NCI-H446 (cell line): Measurements from ENCODE around the gene PCDHGA7.
"Not testable (repeated sequence)": the region's sequence is repeated elsewhere in the genome, so short reads cannot be mapped to it uniquely, and the experiment has no call there.

Experiments used
- DNase-seq, 2 experiments: peaks; one replicate each; lab custom pipeline; 2025; lab: John Stamatoyannopoulos, UW

Gene PCDHGA7

DNA sequence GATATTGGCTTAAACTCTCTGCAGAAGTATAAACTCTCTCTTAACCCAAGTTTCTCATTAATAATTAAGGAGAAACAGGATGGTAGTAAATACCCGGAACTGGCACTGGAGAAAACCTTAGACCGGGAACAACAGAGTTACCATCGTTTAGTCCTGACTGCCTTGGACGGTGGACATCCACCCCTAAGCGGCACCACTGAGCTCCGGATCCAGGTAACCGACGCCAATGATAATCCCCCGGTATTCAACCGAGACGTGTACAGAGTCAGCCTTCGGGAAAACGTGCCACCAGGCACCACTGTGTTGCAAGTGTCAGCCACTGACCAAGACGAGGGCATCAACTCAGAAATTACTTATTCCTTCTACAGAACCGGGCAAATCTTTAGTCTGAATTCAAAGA lies 16.1 kb downstream of the PCDHGA7 start:
- DNase-seq, result no peak

- no peak for DNase-seq
These were observed 17.2 kb downstream of the PCDHGA7 start for GRCh38 chr5:141399555-141400258.

DNA sequence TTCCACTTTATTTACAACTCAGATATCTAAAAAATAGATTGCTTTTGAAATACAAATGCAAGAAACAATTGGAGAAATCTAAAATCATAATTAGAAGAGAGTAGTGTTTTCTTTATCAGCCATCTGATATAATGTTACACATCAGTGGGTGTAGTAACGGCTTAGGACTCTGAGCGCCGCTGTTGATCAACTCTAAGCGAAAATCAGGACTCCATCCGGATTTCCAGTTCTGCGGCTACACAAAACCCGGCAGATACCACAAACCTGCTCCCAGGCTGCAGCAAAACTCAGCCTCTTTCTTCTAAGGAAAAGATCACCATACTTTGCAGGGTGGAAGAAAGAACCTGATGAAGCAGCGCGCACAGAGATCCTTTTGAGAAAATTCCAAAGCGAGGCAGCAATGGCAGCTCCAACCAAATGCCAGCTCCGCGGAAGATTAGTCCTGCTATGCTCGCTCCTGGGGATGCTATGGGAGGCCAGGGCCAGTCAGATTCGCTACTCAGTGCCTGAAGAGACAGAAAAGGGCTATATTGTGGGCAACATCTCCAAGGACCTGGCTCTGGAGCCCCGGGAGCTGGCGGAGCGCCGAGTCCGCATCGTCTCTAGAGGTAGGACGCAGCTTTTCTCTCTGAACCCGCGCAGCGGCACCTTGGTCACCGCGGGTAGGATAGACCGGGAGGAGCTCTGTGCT lies 20.2 kb downstream of the PCDHGA7 start, which contains the start of gene PCDHGA9:
TSS of gene PCDHGA9 (plus strand) at position 226 of the 691 bp plus-strand sequence. CDS start at position 401, 175 bp downstream.
- DNase-seq, result no peak

GRCh38 chr5:141403387-141403786 lies 20.8 kb downstream of the PCDHGA7 start:
- DNase-seq, result no peak

GRCh38 chr5:141407790-141408505 lies 25.4 kb downstream of the PCDHGA7 start, which contains the start of gene PCDHGB6:
Gene PCDHGB6 (plus strand): TSS chr5:141408021. CDS start chr5:141408203, 182 bp downstream.
- DNase-seq, result not testable (repeated sequence)

DNA sequence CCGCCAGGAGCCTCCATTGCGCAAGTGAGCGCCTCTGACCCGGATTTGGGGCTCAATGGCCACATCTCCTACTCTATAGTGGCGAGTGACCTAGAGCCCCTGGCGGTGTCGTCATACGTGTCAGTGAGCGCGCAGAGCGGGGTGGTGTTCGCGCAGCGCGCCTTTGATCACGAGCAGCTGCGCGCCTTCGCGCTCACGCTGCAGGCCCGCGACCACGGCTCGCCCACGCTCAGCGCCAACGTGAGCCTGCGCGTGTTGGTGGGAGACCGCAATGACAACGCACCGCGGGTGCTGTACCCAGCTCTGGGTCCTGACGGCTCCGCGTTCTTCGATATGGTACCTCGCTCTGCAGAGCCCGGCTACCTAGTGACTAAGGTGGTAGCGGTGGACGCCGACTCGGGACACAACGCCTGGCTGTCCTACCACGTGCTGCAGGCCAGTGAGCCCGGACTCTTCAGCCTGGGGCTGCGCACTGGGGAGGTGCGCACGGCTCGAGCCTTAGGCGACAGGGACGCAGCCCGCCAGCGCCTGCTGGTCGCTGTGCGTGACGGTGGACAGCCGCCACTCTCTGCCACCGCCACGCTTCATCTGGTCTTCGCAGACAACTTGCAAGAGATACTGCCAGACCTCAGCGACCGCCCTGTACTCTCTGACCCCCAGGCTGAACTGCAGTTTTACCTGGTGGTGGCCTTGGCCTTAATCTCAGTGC lies 27.2 kb downstream of the PCDHGA7 start:
- DNase-seq, result no peak

DNA sequence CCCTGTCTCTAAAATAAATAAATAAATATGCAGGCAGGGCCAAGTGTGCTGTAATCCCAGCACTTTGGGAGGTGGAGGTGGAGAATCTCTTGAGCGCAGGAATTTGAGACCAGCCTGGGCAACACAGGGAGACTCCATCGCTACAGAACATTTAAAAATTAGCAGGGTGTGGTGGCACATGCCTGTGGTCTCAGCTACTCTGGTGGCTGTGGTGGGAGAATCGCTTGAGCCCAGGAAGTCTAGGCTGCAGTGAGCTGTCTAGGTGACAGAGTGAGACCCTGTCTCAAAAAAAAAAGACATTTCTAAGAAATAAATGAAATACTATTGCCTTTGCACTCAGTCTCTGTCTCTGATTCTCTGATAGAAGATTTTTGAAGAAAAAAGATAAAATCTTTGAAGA lies 29.0 kb downstream of the PCDHGA7 start:
- DNase-seq, result no peak

GRCh38 chr5:141412854-141413539 lies 30.5 kb downstream of the PCDHGA7 start, which contains the start of gene PCDHGA10:
Gene PCDHGA10 (plus strand): TSS chr5:141412987. CDS start chr5:141413176, 189 bp downstream.
- DNase-seq, result peak in 1 of 2 experiments; percentile 38

DNA sequence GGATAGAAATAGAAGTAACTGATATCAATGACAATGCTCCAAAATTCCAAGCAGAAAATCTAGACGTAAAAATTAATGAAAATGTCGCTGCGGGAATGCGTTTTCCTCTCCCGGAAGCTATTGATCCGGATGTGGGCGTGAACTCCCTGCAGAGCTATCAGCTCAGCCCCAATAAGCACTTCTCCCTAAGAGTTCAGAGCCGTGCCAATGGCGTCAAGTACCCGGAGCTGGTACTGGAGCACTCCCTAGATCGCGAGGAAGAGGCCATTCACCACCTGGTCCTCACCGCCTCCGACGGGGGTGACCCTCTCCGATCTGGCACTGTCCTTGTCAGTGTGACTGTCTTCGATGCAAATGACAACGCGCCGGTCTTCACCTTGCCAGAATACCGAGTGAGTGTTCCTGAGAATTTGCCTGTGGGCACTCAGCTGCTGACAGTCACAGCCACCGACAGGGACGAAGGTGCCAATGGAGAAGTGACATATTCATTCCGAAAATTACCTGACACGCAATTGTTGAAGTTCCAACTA lies 31.1 kb downstream of the PCDHGA7 start:
- DNase-seq, result no peak

DNA sequence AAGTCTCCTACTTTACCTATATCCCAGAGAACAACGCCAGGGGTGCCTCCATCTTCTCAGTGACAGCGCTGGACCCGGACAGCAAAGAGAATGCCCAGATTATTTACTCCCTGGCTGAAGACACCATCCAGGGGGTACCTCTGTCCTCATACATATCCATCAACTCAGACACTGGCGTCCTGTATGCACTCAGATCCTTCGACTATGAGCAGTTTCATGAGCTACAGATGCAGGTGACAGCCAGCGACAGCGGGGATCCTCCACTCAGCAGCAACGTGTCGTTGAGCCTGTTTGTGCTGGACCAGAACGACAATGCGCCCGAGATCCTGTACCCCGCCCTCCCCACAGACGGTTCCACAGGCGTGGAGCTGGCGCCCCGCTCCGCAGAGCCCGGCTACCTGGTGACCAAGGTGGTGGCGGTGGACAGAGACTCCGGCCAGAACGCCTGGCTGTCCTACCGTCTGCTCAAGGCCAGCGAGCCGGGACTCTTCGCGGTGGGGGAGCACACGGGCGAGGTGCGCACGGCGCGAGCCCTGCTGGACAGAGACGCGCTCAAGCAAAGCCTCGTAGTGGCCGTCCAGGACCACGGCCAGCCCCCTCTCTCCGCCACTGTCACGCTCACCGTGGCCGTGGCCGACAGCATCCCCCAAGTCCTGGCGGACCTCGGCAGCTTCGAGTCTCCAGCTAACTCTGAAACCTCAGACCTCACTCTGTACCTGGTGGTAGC lies 32.2 kb downstream of the PCDHGA7 start:
- not testable (repeated sequence) for DNase-seq

- DNase-seq, result not testable (repeated sequence)
These were observed 32.7 kb downstream of the PCDHGA7 start for GRCh38 chr5:141415275-141415618.

GRCh38 chr5:141417494-141418172 lies 35.1 kb downstream of the PCDHGA7 start, which contains the start of gene PCDHGB7:
Gene PCDHGB7 (plus strand): TSS chr5:141417677. CDS start chr5:141417860, 183 bp downstream.
- peak in 1 of 2 experiments; percentile 16 for DNase-seq

- DNase-seq, result no peak
These were observed 36.7 kb downstream of the PCDHGA7 start for GRCh38 chr5:141419074-141419880.

- peak in 1 of 2 experiments; percentile 37 for DNase-seq
These were observed 38.4 kb downstream of the PCDHGA7 start, which contains the start of gene PCDHGA11 for GRCh38 chr5:141420855-141421488. Gene PCDHGA11 (plus strand): TSS chr5:141421051. CDS start chr5:141421228, 177 bp downstream.

DNA sequence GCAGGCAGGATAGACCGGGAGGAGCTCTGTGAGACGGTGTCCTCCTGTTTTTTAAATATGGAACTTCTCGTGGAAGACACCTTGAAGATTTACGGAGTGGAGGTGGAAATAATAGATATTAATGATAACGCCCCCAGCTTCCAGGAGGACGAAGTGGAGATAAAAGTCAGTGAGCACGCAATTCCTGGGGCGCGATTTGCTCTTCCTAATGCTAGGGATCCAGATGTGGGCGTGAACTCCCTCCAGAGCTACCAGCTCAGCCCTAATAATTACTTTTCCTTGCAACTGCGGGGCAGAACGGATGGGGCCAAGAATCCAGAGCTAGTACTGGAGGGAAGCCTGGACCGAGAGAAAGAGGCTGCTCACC lies 38.9 kb downstream of the PCDHGA7 start:
- no peak for DNase-seq

DNA sequence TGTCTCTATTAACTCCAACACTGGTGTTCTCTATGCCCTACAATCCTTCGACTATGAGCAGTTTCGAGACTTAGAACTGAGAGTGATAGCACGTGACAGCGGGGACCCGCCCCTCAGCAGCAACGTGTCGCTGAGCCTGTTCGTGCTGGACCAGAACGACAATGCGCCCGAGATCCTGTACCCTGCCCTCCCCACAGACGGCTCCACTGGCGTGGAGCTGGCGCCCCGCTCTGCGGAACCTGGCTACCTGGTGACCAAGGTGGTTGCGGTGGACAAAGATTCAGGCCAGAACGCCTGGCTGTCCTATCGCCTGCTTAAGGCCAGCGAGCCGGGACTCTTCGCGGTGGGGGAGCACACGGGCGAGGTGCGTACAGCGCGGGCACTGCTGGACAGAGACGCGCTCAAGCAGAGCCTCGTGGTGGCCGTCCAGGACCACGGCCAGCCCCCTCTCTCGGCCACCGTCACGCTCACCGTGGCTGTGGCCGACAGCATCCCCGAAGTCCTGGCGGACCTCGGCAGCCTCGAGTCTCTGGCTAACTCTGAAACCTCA lies 40.3 kb downstream of the PCDHGA7 start:
- no peak for DNase-seq

GRCh38 chr5:141427783-141428426 lies 45.4 kb downstream of the PCDHGA7 start:
- DNase-seq, result no peak
